HG03342 (cell line): Measurements from ENCODE around the gene OPN5.

Experiments used
- ATAC-seq: cut with Tn5 transposase; IDR thresholded peaks from one replicate; pipeline ENCODE4 v1.9.1; 2021; ENCODE audit warnings: mild to moderate bottlenecking, moderate library complexity; ENCODE audit not compliant: unreplicated experiment

Gene OPN5

DNA sequence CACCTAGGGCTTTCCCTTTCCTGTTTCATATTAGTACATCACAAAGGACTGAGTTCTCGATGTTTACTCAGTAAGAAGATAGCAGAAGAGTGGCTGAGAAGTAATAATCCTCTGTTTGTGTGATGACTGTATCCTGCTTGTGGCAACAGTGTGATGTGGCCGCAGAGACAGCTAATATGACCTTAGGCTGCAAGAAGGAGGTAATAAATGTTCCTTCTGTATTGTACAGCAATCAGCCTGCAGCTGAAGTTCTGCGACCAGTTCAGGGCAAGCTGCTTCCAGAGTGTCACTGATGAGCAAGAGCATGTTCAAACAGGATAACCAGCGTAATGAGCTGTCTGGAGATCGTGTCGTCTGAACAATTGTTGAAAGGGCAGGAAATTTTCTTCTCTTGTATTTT, 70.9 kb downstream of the OPN5 start:
- ATAC-seq, result no peak

DNA sequence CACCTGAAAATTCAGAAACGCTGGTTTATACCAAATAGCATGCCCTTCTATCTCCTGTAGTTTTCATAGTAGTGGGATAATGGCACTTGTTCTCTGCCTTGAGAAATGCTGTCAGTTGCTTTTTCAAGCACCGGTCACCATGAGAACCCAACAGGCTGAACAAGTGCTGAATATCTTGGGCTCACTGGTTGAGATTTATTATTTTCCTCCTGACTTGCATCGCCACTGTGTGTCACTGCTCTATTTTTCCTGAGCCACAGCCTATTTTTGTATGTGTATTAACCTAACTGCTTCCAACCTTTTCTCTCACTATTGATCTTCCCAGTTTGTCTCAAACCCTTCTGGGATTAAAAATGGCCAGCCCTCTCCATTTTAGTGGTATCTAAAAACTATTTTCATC, 71.9 kb downstream of the OPN5 start:
- ATAC-seq, result no peak

DNA sequence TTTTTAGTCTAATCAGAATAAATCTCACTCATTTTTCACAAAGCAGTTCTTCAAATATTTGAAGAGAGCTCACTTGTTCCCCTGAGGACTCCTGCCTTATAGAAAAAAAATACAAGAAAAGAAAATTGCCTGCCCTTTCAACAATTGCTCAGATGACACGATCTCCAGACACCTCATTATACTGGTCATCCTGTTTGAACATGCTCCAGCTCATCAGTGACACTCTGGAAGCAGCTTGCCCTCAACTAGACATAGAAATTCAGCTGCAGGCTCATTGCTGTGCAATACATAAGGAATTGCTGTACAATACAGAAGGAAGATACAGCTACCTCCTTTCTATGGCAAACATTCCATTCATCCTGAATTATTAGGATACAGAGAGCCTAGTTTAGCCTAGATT, 73.1 kb downstream of the OPN5 start:
- ATAC-seq, result no peak

DNA sequence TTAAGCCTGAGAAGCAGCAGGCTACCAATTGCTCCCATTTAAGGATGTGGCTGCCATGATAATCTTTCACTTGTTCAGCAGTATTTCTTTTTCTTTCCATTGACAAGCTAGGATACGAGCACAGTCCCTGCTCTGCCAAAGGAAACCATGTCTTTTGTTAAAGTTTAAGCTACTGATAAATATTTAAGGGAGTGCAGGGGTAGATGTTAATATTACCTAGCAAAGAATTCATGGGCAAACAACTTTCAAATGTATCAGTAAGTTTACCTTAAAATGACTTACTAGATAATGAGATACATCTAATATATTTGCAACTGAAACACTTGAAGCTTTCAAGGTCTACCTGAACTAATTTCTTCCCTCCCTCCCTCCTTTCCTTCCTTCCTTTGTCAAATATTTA, 77.3 kb downstream of the OPN5 start:
- ATAC-seq, result no peak

DNA sequence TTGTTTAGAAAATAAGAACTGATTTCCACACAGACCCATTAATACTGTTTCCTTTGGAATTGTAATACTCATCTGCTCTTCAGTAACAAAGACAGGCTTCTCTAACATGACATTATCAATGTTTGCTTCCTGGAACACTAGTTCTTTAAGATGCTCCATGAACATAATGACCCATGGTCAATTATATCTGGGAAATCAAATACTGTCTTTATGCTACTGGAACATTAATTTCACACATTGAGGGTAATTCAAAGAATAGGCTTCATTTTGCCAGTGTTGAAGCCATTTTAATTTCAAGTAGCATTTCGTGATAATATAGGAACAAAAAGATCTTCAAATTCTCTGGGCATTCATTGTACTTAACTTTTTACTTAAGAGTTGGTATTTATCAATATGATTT, 80.9 kb downstream of the OPN5 start:
- ATAC-seq, result no peak

DNA sequence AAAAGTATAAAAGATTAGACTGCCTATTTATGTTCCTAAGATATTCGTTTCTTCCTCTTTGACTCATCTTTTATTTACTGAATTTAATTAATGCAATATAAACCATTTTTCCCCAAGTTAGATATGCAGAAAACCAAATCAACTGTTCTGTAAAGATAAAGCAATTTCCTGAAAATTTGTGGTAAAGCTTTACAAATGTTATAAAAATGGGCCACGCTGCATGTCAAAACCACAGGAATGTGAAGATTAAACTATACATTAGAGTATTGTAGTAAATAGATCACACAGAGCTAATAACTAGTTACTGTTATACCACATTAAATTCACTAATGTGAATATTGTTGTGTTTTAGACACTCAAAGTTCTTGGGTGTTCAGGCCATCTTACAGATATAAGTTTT, 83.4 kb downstream of the OPN5 start:
- no peak for ATAC-seq

DNA sequence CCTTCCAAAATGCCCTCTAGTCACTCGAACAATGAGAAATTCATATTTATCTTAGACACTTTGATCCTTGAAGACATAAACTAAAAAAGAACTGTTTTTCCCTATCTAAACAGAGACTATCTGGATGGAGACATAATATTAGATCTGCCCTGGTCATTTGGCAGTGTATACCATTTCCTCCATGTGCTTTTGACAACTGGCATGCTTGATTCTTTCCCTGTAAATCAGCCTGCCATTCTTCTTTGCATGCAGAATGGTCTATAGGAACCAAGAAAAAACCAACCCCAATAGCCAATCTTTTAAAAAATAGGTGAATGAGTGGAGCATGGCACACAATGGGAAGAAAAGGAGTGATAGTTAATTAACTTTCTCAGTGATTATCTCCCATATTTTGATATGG, 93.8 kb downstream of the OPN5 start:
- ATAC-seq, result no peak
